Measurements from ENCODE around the gene ATXN1.
"Not testable (repeated sequence)": the region's sequence is repeated elsewhere in the genome, so short reads cannot be mapped to it uniquely, and the experiment has no call there.

Gene ATXN1

GRCh38 chr6:16619777-16620176 lies 141.5 kb downstream of the ATXN1 start:
- H3K4me3 ChIP-seq, result no peak overlapping the region
- no peak overlapping the region for H3K4me2 ChIP-seq
- no peaks in the 10 kb centered on the region for H4K20me1 ChIP-seq
- no peak for TF ChIP-seq Cebpa-rat (IDR thresholded peaks at IDR 0.05)
- no peak overlapping the region for H3K9ac ChIP-seq
- no peaks in the 10 kb centered on the region for H3K9me3 ChIP-seq
- H3K4me1 ChIP-seq, result no peaks in the 10 kb centered on the region
- H3K27me3 ChIP-seq, result no peaks in the 10 kb centered on the region
- no peak overlapping the region for H3K27ac ChIP-seq
- H3K36me3 ChIP-seq, result no peaks in the 10 kb centered on the region

GRCh38 chr6:16618962-16619361 lies 142.3 kb downstream of the ATXN1 start:
- H3K27ac ChIP-seq, result no peak overlapping the region
- no peaks in the 10 kb centered on the region for H4K20me1 ChIP-seq
- no peak overlapping the region for H3K4me2 ChIP-seq
- H3K36me3 ChIP-seq, result no peaks in the 10 kb centered on the region
- no peaks in the 10 kb centered on the region for H3K27me3 ChIP-seq
- H3K4me1 ChIP-seq, result no peaks in the 10 kb centered on the region
- TF ChIP-seq Cebpa-rat (IDR thresholded peaks at IDR 0.05), result no peak
- H3K4me3 ChIP-seq, result no peak overlapping the region
- no peaks in the 10 kb centered on the region for H3K9me3 ChIP-seq
- H3K9ac ChIP-seq, result no peak overlapping the region

- H3K27ac ChIP-seq, H4K20me1 ChIP-seq, H3K36me3 ChIP-seq, H3K9ac ChIP-seq, H3K4me1 ChIP-seq, H3K9me3 ChIP-seq, H3K4me3 ChIP-seq, H3K4me2 ChIP-seq, H3K27me3 ChIP-seq: not testable (repeated sequence)
Observed at GRCh38 chr6:16615215-16615614, 146.0 kb downstream of the ATXN1 start.

- not testable (repeated sequence) for H3K9me3 ChIP-seq, H3K9ac ChIP-seq, H4K20me1 ChIP-seq, H3K4me1 ChIP-seq, H3K27me3 ChIP-seq, H3K4me2 ChIP-seq, H3K36me3 ChIP-seq, H3K4me3 ChIP-seq, H3K27ac ChIP-seq
Observed at GRCh38 chr6:16614143-16614542, 147.1 kb downstream of the ATXN1 start.

GRCh38 chr6:16613504-16613903 lies 147.8 kb downstream of the ATXN1 start:
- not testable (repeated sequence) for H3K4me1 ChIP-seq, H3K27ac ChIP-seq, H3K9ac ChIP-seq, H4K20me1 ChIP-seq, H3K9me3 ChIP-seq, H3K36me3 ChIP-seq, H3K4me3 ChIP-seq, H3K27me3 ChIP-seq, H3K4me2 ChIP-seq

GRCh38 chr6:16608444-16608843 lies 152.8 kb downstream of the ATXN1 start:
- no peaks in the 10 kb centered on the region for H3K36me3 ChIP-seq
- H3K9ac ChIP-seq, result no peak overlapping the region
- no peaks in the 10 kb centered on the region for H3K9me3 ChIP-seq
- no peak overlapping the region for H3K27ac ChIP-seq
- H3K27me3 ChIP-seq, result no peaks in the 10 kb centered on the region
- no peak overlapping the region for H3K4me3 ChIP-seq
- H3K4me1 ChIP-seq, result no peaks in the 10 kb centered on the region
- H3K4me2 ChIP-seq, result no peak overlapping the region
- TF ChIP-seq Cebpa-rat (IDR thresholded peaks at IDR 0.05), result no peak
- H4K20me1 ChIP-seq, result no peaks in the 10 kb centered on the region

- no peak for TF ChIP-seq Cebpa-rat (IDR thresholded peaks at IDR 0.05)
- H3K4me2 ChIP-seq, result no peak overlapping the region; the same call in 1 of the 2 replicates
- H3K4me1 ChIP-seq, result peaks cover 46% of the 10 kb centered on the region
- H3K9me3 ChIP-seq, result no peaks in the 10 kb centered on the region
- no peak overlapping the region for H3K4me3 ChIP-seq
- no peaks in the 10 kb centered on the region for H3K36me3 ChIP-seq
- H4K20me1 ChIP-seq, result no peaks in the 10 kb centered on the region
- H3K27me3 ChIP-seq, result no peaks in the 10 kb centered on the region
- H3K9ac ChIP-seq, result no peak overlapping the region
- H3K27ac ChIP-seq, result no peak overlapping the region
Observed at GRCh38 chr6:16602035-16602434, 159.2 kb downstream of the ATXN1 start.

GRCh38 chr6:16600701-16601100 lies 160.6 kb downstream of the ATXN1 start:
- Histone ChIP-seq H4K20me1 (no peaks in the 10 kb centered on the region), H3K9me3 (no peaks in the 10 kb centered on the region)

GRCh38 chr6:16600026-16600425 lies 161.2 kb downstream of the ATXN1 start:
- Histone ChIP-seq H3K9me3 (no peaks in the 10 kb centered on the region), H3K27me3 (no peaks in the 10 kb centered on the region), H3K4me2 (peak overlapping the region; percentile 56), H3K36me3 (no peaks in the 10 kb centered on the region), H3K9ac (no peak overlapping the region), H3K4me1 (peaks cover 66% of the 10 kb centered on the region), H3K4me3 (no peak overlapping the region), H3K27ac (no peak overlapping the region), H4K20me1 (no peaks in the 10 kb centered on the region)
- TF ChIP-seq Cebpa-rat (IDR thresholded peaks at IDR 0.05), result no peak

More at GRCh38 chr6:16600701-16601100, 160.6 kb downstream of the ATXN1 start:
- Histone ChIP-seq H3K4me1 (peaks cover 59% of the 10 kb centered on the region), H3K4me2 (peak overlapping the region; percentile 56), H3K27me3 (no peaks in the 10 kb centered on the region), H3K36me3 (no peaks in the 10 kb centered on the region), H3K4me3 (no peak overlapping the region), H3K27ac (no peak overlapping the region), H3K9ac (no peak overlapping the region)
- no peak for TF ChIP-seq Cebpa-rat (IDR thresholded peaks at IDR 0.05)

GRCh38 chr6:16596616-16597331 lies 164.5 kb downstream of the ATXN1 start:
- H3K36me3 ChIP-seq, result no peaks in the 10 kb centered on the region
- no peaks in the 10 kb centered on the region for H4K20me1 ChIP-seq
- no peak overlapping the region for H3K4me3 ChIP-seq
- TF ChIP-seq Cebpa-rat (IDR thresholded peaks at IDR 0.05), result no peak
- H3K27ac ChIP-seq, result no peak overlapping the region
- peaks cover 81% of the 10 kb centered on the region for H3K4me1 ChIP-seq
- no peaks in the 10 kb centered on the region for H3K27me3 ChIP-seq
- H3K9ac ChIP-seq, result no peak overlapping the region
- peak overlapping the region; percentile 76 for H3K4me2 ChIP-seq
- H3K9me3 ChIP-seq, result no peaks in the 10 kb centered on the region; the same call in 1 of the 2 replicates

Data from BLaER1 (cell line).